Fibroblast of lung (primary cell): ENCODE measurements around the gene RASA3. TPM values are rescaled to one million over a fixed set of nuclear protein-coding genes. Genes with fewer than 3 reads are reported as not detected.

Experiments used
- DNase-seq, 2 donors: peaks; one replicate each; pipeline versions ENCODE4 v3.0.0 to v3.0.0-alpha.2; 2010; ENCODE audit warnings: low read depth in 2 of 2
- H2AFZ ChIP-seq: 2 replicates; pipeline ENCODE4 v1.5.1; 2012; ENCODE audit warnings: low read length, control low read depth, inconsistent platforms
- H3K27ac ChIP-seq: 2 replicates; pipeline ENCODE4 v1.5.1; 2011; ENCODE audit warnings: low read length, control low read depth; ENCODE audit not compliant: insufficient read depth
- H3K27me3 ChIP-seq: 2 replicates; pipeline ENCODE4 v1.5.1; 2011; ENCODE audit warnings: mild to moderate bottlenecking, low read length; ENCODE audit not compliant: control insufficient read depth, insufficient read depth
- H3K36me3 ChIP-seq: 2 replicates; pipeline ENCODE4 v1.5.1; 2011; ENCODE audit warnings: low read length; ENCODE audit not compliant: control insufficient read depth, insufficient read depth
- H3K4me1 ChIP-seq: 2 replicates; pipeline ENCODE4 v1.5.1; 2011; ENCODE audit warnings: low read length; ENCODE audit not compliant: control insufficient read depth, insufficient read depth; ENCODE audit errors: extremely low read depth
- H3K4me2 ChIP-seq: 2 replicates; pipeline ENCODE4 v1.5.1; 2011; ENCODE audit warnings: low read length, control low read depth; ENCODE audit not compliant: insufficient read depth; ENCODE audit errors: extremely low read depth
- H3K4me3 ChIP-seq, 4 experiments: fragments of 200-600 bp in 1 of 4; sonication (generic) in 1 of 4; replicated peaks in 1 of 4; 2 replicates each; pipeline ENCODE4 v1.5.1; 2011 to 2016; ENCODE audit warnings: low read length in 4 of 4, low read depth in 3 of 4, mild to moderate bottlenecking in 3 of 4, control low read depth in 2 of 4, inconsistent platforms in 1 of 4, mixed read lengths in 1 of 4; ENCODE audit not compliant: insufficient read depth in 1 of 4; ENCODE audit errors: control extremely low read depth in 1 of 4
- H3K79me2 ChIP-seq: 2 replicates; pipeline ENCODE4 v1.5.1; 2012; ENCODE audit warnings: mild to moderate bottlenecking, low read length, inconsistent platforms; ENCODE audit not compliant: control insufficient read depth, insufficient read depth
- H3K9ac ChIP-seq: 2 replicates; pipeline ENCODE4 v1.5.1; 2011; ENCODE audit warnings: mild to moderate bottlenecking, low read length, control low read depth; ENCODE audit not compliant: insufficient read depth
- H3K9me3 ChIP-seq: 2 replicates; pipeline ENCODE4 v1.5.1; 2012; ENCODE audit warnings: low read depth, low read length; ENCODE audit not compliant: control insufficient read depth, insufficient read depth
- H4K20me1 ChIP-seq: 2 replicates; pipeline ENCODE4 v1.5.1; 2011; ENCODE audit warnings: low read length; ENCODE audit not compliant: control insufficient read depth, insufficient read depth; ENCODE audit errors: extremely low read depth
- EZH2 ChIP-seq: IDR thresholded peaks from 2 replicates; pipeline ENCODE4 v1.5.1; 2012; ENCODE audit warnings: low read length, control low read depth, mild to moderate bottlenecking; ENCODE audit errors: missing control alignments
- polyA plus RNA-seq, 2 donors: library from polyadenylated mRNA; depleted of rRNA in 1 of 2; stranded (reverse) in 1 of 2; unstranded in 1 of 2; fragments of >200 nt; gene quantifications; 2 replicates each; pipeline ENCODE4 v1.2.1, GENCODE V29; 2011 to 2012; ENCODE audit warnings: missing spikeins in 1 of 2
- total RNA-seq: library from RNA; depleted of rRNA; stranded (reverse); fragments of >200 nt; gene quantifications from 2 replicates; pipeline ENCODE4 v1.2.1, GENCODE V29; 2014
- TF ChIP-seq, protein P1 (sequence below), 2 donors: IDR thresholded peaks in 1 of 2; conservative IDR thresholded peaks in 1 of 2; 1 replicate in 1 of 2; 2 replicates in 1 of 2; pipeline ENCODE4 v1.5.1; 2011 to 2012; ENCODE audit warnings: low read length in 2 of 2, control low read depth in 1 of 2, inconsistent platforms in 1 of 2, low read depth in 1 of 2, mild to moderate bottlenecking in 1 of 2

The RASA3 gene
- total and polyA plus RNA-seq, 2 donors (not counting 1 experiment from before 2014, with no cell fraction given), result 26.6 to 31.1 TPM

DNA sequence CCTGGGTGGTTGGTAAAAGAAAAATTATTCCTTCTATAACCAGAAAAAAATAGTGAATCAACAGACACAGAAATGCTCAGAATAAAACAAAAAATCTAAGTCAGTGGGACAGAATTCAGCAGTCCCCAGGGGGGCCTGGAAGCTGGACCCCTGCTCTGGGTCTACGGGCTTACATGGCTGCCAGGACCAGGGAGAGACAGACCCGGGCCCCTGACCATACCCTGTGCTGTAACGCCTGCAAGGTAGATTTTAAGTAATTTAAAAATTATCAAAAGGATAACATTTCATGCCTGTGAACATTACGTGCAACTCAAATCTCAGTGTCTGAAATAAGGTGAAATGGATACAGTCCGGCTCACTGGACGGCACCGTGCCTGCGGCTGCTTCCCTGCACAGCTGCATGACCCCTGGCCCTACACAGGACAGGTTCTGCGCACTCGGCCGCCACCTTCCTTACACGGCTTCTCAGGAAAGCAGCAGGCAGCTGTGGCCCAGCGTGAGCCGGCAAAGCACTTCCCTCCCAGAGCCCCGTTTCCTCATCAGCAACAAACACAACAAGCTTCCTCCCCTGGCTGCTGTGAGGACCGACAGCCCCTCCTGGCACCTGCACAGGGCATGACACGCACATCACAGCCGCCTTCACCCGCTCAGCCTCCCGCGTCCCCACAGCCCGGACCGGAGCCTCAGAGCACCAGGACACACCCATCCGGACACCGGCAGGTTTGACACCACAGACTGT lies 22.2 kb downstream of the RASA3 start:
- Histone ChIP-seq H3K4me2 (no peak overlapping the region), H3K4me1 (peaks cover 71% of the 10 kb centered on the region), H3K9ac (peak overlapping the region; percentile 60), H2AFZ (no peak overlapping the region), H3K9me3 (no peaks in the 10 kb centered on the region), H3K27me3 (no peaks in the 10 kb centered on the region), H3K27ac (peak overlapping the region; percentile 55), H3K4me3 (no peak overlapping the region), H4K20me1 (no peaks in the 10 kb centered on the region), H3K79me2 (peaks cover 90% of the 10 kb centered on the region), H3K36me3 (peaks cover 14% of the 10 kb centered on the region)
- TF ChIP-seq, protein P1, sequence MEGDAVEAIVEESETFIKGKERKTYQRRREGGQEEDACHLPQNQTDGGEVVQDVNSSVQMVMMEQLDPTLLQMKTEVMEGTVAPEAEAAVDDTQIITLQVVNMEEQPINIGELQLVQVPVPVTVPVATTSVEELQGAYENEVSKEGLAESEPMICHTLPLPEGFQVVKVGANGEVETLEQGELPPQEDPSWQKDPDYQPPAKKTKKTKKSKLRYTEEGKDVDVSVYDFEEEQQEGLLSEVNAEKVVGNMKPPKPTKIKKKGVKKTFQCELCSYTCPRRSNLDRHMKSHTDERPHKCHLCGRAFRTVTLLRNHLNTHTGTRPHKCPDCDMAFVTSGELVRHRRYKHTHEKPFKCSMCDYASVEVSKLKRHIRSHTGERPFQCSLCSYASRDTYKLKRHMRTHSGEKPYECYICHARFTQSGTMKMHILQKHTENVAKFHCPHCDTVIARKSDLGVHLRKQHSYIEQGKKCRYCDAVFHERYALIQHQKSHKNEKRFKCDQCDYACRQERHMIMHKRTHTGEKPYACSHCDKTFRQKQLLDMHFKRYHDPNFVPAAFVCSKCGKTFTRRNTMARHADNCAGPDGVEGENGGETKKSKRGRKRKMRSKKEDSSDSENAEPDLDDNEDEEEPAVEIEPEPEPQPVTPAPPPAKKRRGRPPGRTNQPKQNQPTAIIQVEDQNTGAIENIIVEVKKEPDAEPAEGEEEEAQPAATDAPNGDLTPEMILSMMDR (conservative IDR thresholded peaks at IDR 0.05 in 1 of 2, IDR thresholded peaks at IDR 0.05 in 1 of 2; ENCODE audit: low read depth in 1 of 2, low read length in 2 of 2), result no peak
- no peak for TF ChIP-seq EZH2
- DNase-seq, result no peak

DNA sequence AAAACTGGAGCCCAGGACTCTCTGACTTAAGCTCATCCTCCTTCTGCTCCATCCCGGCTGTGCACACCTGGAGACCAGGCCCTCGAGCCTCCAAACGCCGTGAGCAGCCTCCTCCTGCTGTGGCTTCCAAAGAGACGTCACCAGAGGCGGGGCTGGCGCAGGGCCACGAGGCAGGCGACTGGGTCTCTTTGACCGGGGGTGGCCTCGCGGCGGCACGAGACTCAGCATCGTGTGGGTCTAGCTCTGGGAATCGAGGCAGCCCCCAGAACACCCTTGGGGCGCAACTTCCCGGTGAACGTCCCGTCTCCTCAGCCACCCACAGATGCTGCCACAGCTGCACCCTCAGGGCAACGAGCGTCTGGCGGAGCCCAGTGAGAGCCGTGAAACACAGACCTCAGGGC lies 22.8 kb downstream of the RASA3 start:
- H3K9ac ChIP-seq, result peak overlapping the region; percentile 21

DNA sequence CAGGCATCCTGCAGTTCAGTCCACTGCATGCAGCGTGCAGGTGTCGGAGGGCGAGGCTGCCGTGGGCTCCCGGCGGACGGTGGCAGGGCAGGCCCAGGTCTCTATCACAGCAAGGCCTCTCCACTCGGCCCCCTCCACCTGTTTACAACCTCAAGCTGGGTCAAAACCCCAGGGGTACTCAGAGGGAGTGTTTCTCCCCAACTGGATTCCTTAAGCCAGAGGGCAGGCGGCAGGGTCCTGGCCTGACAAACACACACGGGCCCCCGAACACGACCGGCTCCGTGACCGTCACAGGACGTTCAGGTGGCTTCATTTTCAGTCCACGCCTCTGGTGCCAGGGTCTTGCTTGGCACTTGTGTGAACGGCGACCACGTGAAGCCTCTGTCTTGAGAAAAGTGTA lies 23.5 kb downstream of the RASA3 start:
- Histone ChIP-seq H3K9me3 (no peaks in the 10 kb centered on the region), H3K36me3 (peaks cover 11% of the 10 kb centered on the region), H3K4me3 (no peak overlapping the region), H3K4me1 (peaks cover 64% of the 10 kb centered on the region), H3K9ac (no peak overlapping the region), H2AFZ (no peak overlapping the region), H3K79me2 (peaks cover 91% of the 10 kb centered on the region), H3K27me3 (no peaks in the 10 kb centered on the region), H4K20me1 (no peaks in the 10 kb centered on the region), H3K27ac (peak overlapping the region; percentile 92), H3K4me2 (no peak overlapping the region)
- DNase-seq, result no peak
- TF ChIP-seq EZH2, result no peak
- TF ChIP-seq, protein P1 (conservative IDR thresholded peaks at IDR 0.05 in 1 of 2, IDR thresholded peaks at IDR 0.05 in 1 of 2; ENCODE audit: low read depth in 1 of 2, low read length in 2 of 2), result no peak

More for the DNA sequence above, 22.8 kb downstream of the RASA3 start:
- no peak overlapping the region for H3K4me2 ChIP-seq
- no peak for DNase-seq
- peak overlapping the region; percentile 55 for H3K27ac ChIP-seq
- TF ChIP-seq EZH2, result no peak
- TF ChIP-seq, protein P1 (conservative IDR thresholded peaks at IDR 0.05 in 1 of 2, IDR thresholded peaks at IDR 0.05 in 1 of 2; ENCODE audit: low read depth in 1 of 2, low read length in 2 of 2), result no peak
- H2AFZ ChIP-seq, result no peak overlapping the region
- no peaks in the 10 kb centered on the region for H4K20me1 ChIP-seq
- H3K27me3 ChIP-seq, result no peaks in the 10 kb centered on the region
- no peak overlapping the region for H3K4me3 ChIP-seq
- H3K4me1 ChIP-seq, result peaks cover 69% of the 10 kb centered on the region
- peaks cover 15% of the 10 kb centered on the region for H3K36me3 ChIP-seq
- H3K79me2 ChIP-seq, result peaks cover 91% of the 10 kb centered on the region
- H3K9me3 ChIP-seq, result no peaks in the 10 kb centered on the region
